HEK293 (cell line): ENCODE measurements around the gene PABPC3.

ENCODE experiments used
- CTCF ChIA-PET: fragments of 350-600 bp; formaldehyde crosslinking; extraction: SDS; loops from one replicate; lab custom pipeline; 2021; ENCODE audit warnings: antibody characterized with exemption; lab: Yijun Ruan, JAX
- POLR2A ChIA-PET: fragments of 300-600 bp; formaldehyde crosslinking; extraction: SDS; loops from one replicate; lab custom pipeline; 2020; ENCODE audit warnings: antibody characterized with exemption, inconsistent platforms; lab: Yijun Ruan, JAX
- H3K27ac ChIP-seq: fragments of 200-500 bp; sonication (Bioruptor generic); 2 replicates; pipeline ENCODE4 v1.5.1; 2014; ENCODE audit warnings: low read depth, low read length, control low read depth, inconsistent platforms; ENCODE audit errors: extremely low read depth
- H3K36me3 ChIP-seq, 2 experiments: fragments of 200-500 bp in 1 of 2; sonication (Bioruptor generic) in 1 of 2; 1 replicate in 1 of 2; 2 replicates in 1 of 2; pipeline ENCODE4 v1.5.1; 2014 to 2017; ENCODE audit warnings: inconsistent platforms in 2 of 2, low read length in 2 of 2; ENCODE audit not compliant: control insufficient read depth in 2 of 2, insufficient read depth in 1 of 2
- H3K4me1 ChIP-seq: fragments of 200-500 bp; sonication (Bioruptor generic); 2 replicates; pipeline ENCODE4 v1.5.1; 2014; ENCODE audit warnings: mild to moderate bottlenecking, low read length, inconsistent platforms; ENCODE audit not compliant: control insufficient read depth, insufficient read depth
- H3K4me3 ChIP-seq: 2 replicates; pipeline ENCODE4 v1.5.1; 2011; ENCODE audit warnings: low read depth, mild to moderate bottlenecking, control low read depth, low read length, moderate library complexity
- H3K9me3 ChIP-seq: fragments of 200-500 bp; sonication (Bioruptor generic); 2 replicates; pipeline ENCODE4 v1.5.1; 2014; ENCODE audit warnings: low read depth, low read length, inconsistent platforms; ENCODE audit not compliant: control insufficient read depth, insufficient read depth
- GLI2 ChIP-seq: fragments of 450-650 bp; formaldehyde crosslinking; IDR thresholded peaks from 2 replicates; pipeline ENCODE4; 2017; ENCODE audit warnings: missing biosample characterization, missing genetic modification characterization, low read depth, borderline replicate concordance
- KLF10 ChIP-seq: fragments of 450-650 bp; IDR thresholded peaks from 2 replicates; pipeline ENCODE4 v1.5.1; 2018; ENCODE audit warnings: missing biosample characterization, mild to moderate bottlenecking, missing genetic modification characterization
- PRDM2 ChIP-seq: fragments of 450-650 bp; formaldehyde crosslinking; IDR thresholded peaks from 2 replicates; pipeline ENCODE4 v1.5.1; 2016; ENCODE audit warnings: missing biosample characterization, missing genetic modification characterization, borderline replicate concordance
- PRDM4 ChIP-seq: fragments of 450-650 bp; formaldehyde crosslinking; IDR thresholded peaks from 2 replicates; pipeline ENCODE4 v1.5.1; 2017; ENCODE audit warnings: missing biosample characterization, missing genetic modification characterization
- PRDM6 ChIP-seq: fragments of 450-650 bp; formaldehyde crosslinking; IDR thresholded peaks from 2 replicates; pipeline ENCODE4 v1.5.1; 2017; ENCODE audit warnings: missing biosample characterization, missing genetic modification characterization
- SP2 ChIP-seq: fragments of 450-650 bp; formaldehyde crosslinking; IDR thresholded peaks from 2 replicates; pipeline ENCODE4 v1.5.1; 2016; ENCODE audit warnings: missing biosample characterization, missing genetic modification characterization
- ZBTB17 ChIP-seq: fragments of 450-650 bp; formaldehyde crosslinking; IDR thresholded peaks from 2 replicates; pipeline ENCODE4 v1.5.1; 2016; ENCODE audit warnings: missing biosample characterization, missing genetic modification characterization
- ZNF223 ChIP-seq: fragments of 450-650 bp; formaldehyde crosslinking; IDR thresholded peaks from 2 replicates; pipeline ENCODE4 v1.5.1; 2016; ENCODE audit warnings: missing biosample characterization, missing genetic modification characterization
- ZNF362 ChIP-seq: fragments of 450-650 bp; formaldehyde crosslinking; IDR thresholded peaks from 2 replicates; pipeline ENCODE4 v1.5.1; 2016; ENCODE audit warnings: missing biosample characterization, missing genetic modification characterization
- ZNF366 ChIP-seq: fragments of 450-650 bp; formaldehyde crosslinking; conservative IDR thresholded peaks from 2 replicates; pipeline ENCODE4 v1.5.1; 2016; ENCODE audit warnings: missing biosample characterization, missing genetic modification characterization
- ZNF416 ChIP-seq: fragments of 450-650 bp; formaldehyde crosslinking; IDR thresholded peaks from 2 replicates; pipeline ENCODE4 v1.5.1; 2016; ENCODE audit warnings: missing biosample characterization, missing genetic modification characterization
- ZNF560 ChIP-seq: fragments of 450-650 bp; formaldehyde crosslinking; IDR thresholded peaks from 2 replicates; pipeline ENCODE4 v1.5.1; 2017; ENCODE audit warnings: missing biosample characterization, missing genetic modification characterization, borderline replicate concordance
- ZNF610 ChIP-seq: fragments of 450-650 bp; formaldehyde crosslinking; IDR thresholded peaks from 2 replicates; pipeline ENCODE4 v1.5.1; 2016; ENCODE audit warnings: missing biosample characterization, missing genetic modification characterization, borderline replicate concordance
- ZNF639 ChIP-seq: fragments of 450-650 bp; formaldehyde crosslinking; IDR thresholded peaks from 2 replicates; pipeline ENCODE4 v1.5.1; 2016; ENCODE audit warnings: missing biosample characterization, missing genetic modification characterization
- ZNF670 ChIP-seq: fragments of 450-650 bp; formaldehyde crosslinking; IDR thresholded peaks from 2 replicates; pipeline ENCODE4 v1.5.1; 2016; ENCODE audit warnings: missing biosample characterization, missing genetic modification characterization, low read depth
- ZNF837 ChIP-seq: fragments of 450-650 bp; formaldehyde crosslinking; IDR thresholded peaks from 2 replicates; pipeline ENCODE4 v1.5.1; 2016; ENCODE audit warnings: missing biosample characterization, missing genetic modification characterization
- ZSCAN23 ChIP-seq: fragments of 450-650 bp; formaldehyde crosslinking; IDR thresholded peaks from 2 replicates; pipeline ENCODE4 v1.5.1; 2016; ENCODE audit warnings: missing biosample characterization, missing genetic modification characterization
- ZSCAN4 ChIP-seq: fragments of 450-650 bp; formaldehyde crosslinking; IDR thresholded peaks from 2 replicates; pipeline ENCODE4 v1.5.1; 2017; ENCODE audit warnings: missing biosample characterization, missing genetic modification characterization

PABPC3 gene

GRCh38 chr13:25131881-25132420 lies 36.0 kb downstream of the PABPC3 start:
- Histone ChIP-seq H3K4me3 (no peak overlapping the region), H3K4me1 (no peaks in the 10 kb centered on the region), H3K36me3 (no peaks in the 10 kb centered on the region), H3K27ac (no peak overlapping the region), H3K9me3 (no peaks in the 10 kb centered on the region)
- TF ChIP-seq ZNF560 (tag by site-specific recombination) (no peak), ZNF837 (no peak), ZSCAN23 (no peak), ZNF362 (tag by site-specific recombination) (no peak), KLF10 (tag by site-specific recombination) (no peak), ZNF610 (no peak), ZSCAN4 (tag by site-specific recombination) (no peak), PRDM6 (no peak), ZNF223 (tag by site-specific recombination) (no peak), ZBTB17 (tag by site-specific recombination) (no peak), ZNF416 (tag by site-specific recombination) (no peak), PRDM4 (no peak)
- CTCF ChIA-PET: interaction anchor here (0.6 to 0.7 kb wide), 3 partner anchors 28 to 155 kb away, joined by 3 to 5 read pairs (median 3); no protein-coding TSS in a partner anchor
- POLR2A ChIA-PET: no interaction called here

- ChIA-PET POLR2A (no interaction called here), CTCF (interaction anchor here (0.6 to 0.7 kb wide), 3 partner anchors 29 to 154 kb away, joined by 3 to 5 read pairs (median 3); no protein-coding TSS in a partner anchor)
- Histone ChIP-seq H3K36me3 (no peaks in the 10 kb centered on the region), H3K4me1 (no peaks in the 10 kb centered on the region), H3K4me3 (no peak overlapping the region), H3K27ac (no peak overlapping the region), H3K9me3 (no peaks in the 10 kb centered on the region)
- no peak for TF ChIP-seq ZNF670
- no peak for TF ChIP-seq GLI2 (tag by site-specific recombination)
- TF ChIP-seq PRDM2 (tag by site-specific recombination): no peak
- no peak for TF ChIP-seq SP2 (tag by site-specific recombination)
- TF ChIP-seq ZNF366 (tag by site-specific recombination): no peak
- TF ChIP-seq ZNF639 (tag by site-specific recombination): no peak
These were observed 36.9 kb downstream of the PABPC3 start for GRCh38 chr13:25132751-25133390.
